Stromal cell of bone marrow (primary cell): Measurements from ENCODE around the gene THSD7B.
"Not testable (repeated sequence)": the region's sequence is repeated elsewhere in the genome, so short reads cannot be mapped to it uniquely, and the experiment has no call there.

Source experiments
- DNase-seq: peaks from one replicate; pipeline ENCODE4 v3.0.0-alpha.2; 2012; ENCODE audit warnings: low read depth

Gene THSD7B

DNA sequence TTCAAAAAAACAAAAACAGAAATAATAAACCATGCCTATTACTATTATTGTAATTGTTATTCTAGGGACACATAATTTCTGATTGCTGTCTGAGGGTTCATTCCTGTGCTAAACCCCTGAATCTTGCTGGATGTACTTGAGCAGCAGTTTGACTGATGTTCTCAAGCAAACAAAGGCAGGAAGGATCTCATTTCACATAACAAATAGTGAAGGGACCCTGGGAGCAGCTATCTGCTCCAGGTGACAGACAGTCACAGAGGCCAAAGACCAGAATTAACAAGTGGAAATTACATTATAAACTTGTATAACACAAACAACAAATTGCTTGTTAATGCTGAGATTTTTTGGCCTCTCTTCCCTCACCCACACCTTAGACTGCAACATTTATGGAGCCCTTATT is 284.2 kb downstream of the THSD7B start:
- no peak for DNase-seq

GRCh38 chr2:137050949-137051348 is 285.6 kb downstream of the THSD7B start:
- no peak for DNase-seq

DNA sequence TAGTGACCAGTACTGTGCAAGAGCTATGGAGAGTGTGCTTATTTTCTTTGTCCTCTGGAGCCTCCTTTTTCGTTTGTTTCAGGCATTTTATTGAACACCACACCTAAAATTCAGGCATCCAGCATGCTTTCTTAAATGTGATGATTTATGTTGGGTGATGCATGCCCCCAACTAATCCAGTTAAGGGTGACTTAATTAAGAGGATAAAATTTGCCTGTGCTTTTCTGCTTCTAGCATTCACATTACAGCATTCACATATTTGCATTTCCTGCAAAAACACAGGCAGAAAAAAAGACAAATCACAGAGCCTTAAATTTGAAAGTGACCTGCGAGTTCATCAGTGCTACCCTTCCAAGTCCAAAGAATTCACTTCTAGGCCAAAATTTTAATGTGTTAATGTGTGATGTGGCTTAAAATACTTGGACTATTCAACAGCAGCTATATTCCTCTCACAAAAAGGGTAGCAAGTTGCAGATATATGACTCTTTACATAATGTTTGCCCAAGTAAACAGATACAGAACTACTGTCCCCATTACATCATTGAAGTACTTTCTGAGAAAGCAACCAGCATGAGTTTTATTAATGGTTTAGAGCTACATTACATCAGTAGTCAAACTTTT is 286.5 kb downstream of the THSD7B start:
- no peak for DNase-seq

- no peak for DNase-seq
These were observed 291.4 kb downstream of the THSD7B start for GRCh38 chr2:137056704-137057103.

GRCh38 chr2:137076111-137076765 is 310.9 kb downstream of the THSD7B start:
- not testable (repeated sequence) for DNase-seq

DNA sequence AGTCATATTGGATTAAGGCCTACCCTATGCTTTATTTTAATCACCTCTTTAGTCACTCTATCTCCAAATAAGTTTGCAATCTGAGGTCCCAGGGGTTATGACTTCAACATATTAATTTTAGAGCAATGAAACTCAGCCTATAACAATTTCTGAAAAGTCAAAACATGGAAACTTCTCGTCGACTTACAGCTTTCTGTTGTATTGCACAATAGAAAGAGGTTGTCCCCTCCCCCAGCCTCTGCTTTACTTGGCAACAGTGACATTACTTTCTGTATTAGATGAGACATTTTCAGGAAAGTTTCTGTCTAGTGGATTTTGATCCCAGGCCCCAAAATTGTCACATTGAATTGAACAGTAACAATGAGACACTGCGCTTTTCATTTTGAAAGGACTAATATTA is 326.4 kb downstream of the THSD7B start:
- peak; percentile 55 for DNase-seq

GRCh38 chr2:137093116-137093515 is 327.8 kb downstream of the THSD7B start:
- DNase-seq = no peak

DNA sequence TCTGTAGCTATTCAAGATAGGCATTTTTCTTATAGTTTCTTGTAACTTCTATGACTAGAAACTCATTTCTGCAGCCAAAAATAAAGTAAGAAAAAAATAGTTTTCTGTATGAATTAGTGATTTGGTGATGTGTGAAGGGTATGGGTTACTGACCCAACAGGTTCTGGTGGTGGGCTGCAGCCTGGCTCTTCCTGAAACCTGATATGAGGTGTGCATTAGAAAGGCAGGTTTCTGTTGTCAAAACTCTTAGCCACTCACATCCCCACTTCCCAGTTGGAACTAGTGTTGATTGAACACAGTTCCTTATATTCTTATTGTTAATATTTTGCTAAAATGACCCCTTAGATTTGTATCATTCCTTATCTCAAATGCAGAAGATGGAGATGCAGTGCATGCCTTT is 330.8 kb downstream of the THSD7B start:
- no peak for DNase-seq

- DNase-seq = no peak
These were observed 331.3 kb downstream of the THSD7B start for GRCh38 chr2:137096693-137097092.

- DNase-seq = not testable (repeated sequence)
These were observed 336.5 kb downstream of the THSD7B start for GRCh38 chr2:137101814-137102213.

DNA sequence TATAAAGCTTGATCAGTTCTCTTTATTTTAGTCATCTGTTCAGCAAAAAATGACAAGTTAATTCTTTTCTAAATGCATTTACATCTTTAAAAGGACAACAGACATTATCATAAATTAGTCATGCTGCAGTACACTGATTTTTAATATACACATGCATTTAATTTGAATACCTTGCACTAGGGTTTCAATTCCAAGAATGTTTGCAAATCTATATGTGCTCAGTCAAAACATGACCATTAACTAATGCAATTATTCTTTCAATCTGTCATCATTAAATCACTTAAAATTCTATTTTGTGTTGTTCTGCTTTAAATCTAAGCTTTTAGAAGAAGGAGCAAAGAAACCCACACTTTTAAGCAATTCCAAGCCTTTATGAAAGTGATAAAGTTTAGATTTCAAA is 342.6 kb downstream of the THSD7B start:
- DNase-seq = no peak

DNA sequence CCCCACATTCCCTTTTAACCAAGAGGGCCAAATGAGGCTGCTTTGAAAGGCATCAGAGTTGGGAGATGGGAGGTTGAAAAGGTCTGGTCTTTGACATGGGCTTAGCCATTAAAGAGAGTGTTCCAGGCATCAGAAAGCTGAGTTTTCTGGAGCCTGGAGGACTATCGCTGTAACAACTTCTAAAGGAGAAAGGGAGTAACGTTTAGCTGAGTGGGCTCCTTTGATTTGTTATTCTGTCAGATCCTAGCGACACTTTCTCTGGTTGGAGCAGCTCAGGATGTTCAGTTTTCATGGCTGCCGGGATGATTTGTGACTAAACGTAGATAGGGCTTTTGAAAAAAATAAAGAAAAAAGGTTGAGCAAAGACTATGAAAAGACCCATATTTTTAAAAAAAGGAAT is 346.6 kb downstream of the THSD7B start:
- DNase-seq = no peak

DNA sequence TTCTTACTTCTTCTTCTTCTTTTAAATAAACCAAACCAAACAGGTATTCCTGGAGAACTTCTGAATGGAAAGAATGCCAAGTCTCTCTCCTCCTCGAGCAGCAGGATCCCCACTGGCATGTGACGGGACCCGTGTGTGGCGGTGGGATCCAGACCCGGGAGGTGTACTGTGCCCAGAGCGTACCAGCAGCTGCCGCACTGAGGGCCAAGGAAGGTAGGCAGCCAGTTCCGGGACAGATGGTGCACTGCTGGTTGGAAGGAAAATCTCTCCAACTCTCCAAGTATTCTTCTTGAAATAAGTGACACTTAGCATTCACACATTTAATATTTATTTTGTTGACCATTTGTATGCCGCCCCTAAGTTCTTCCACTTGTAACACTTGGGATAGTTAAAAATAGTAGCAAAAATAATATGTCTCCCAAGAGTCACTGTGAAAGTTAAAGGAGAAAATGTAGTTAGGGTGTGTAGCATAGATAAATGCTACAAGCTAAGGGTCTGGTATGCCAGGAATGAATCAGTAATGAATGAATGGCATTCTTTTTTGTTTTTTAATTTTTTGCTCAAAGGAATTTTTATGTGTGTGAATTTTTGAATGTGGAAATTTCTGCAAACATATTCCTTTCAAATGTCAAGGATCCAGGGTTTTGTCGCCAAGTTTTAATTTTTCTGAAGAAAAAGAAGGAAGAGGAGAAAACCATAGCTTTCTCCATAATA is 349.9 kb downstream of the THSD7B start:
- DNase-seq = no peak

DNA sequence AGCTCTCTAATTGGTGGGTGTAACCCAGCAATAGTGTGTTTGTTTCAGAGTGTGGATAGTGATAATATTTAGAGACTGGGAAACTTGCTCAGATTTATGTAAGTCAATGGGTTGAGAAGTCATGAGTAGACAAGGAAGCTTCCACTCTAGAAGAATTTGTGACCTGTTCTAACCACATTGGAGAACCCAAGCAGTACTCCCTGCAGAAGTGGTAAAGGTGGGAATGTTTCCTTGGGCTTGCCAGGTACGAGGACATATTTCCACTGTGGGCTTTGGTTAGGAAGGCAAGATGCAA is 350.4 kb downstream of the THSD7B start:
- no peak for DNase-seq

DNA sequence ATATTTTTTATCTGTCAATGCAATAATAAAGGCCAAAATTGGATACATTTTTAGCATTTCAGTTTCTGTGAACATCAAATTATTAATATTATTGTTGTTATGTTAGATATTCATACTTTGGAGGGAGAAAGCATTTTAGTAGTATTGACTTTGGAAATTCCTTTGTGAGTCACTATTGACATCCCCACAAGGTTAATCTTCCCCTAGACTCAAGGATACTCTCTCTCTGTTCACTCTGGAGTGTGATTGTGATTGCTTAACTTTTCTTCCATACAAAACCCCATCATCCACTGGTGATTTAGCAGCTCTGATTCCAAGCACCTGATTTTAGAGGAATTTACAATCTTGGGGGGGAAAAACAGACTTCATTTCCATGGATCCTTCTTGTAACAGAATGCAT is 352.0 kb downstream of the THSD7B start:
- DNase-seq = no peak

DNA sequence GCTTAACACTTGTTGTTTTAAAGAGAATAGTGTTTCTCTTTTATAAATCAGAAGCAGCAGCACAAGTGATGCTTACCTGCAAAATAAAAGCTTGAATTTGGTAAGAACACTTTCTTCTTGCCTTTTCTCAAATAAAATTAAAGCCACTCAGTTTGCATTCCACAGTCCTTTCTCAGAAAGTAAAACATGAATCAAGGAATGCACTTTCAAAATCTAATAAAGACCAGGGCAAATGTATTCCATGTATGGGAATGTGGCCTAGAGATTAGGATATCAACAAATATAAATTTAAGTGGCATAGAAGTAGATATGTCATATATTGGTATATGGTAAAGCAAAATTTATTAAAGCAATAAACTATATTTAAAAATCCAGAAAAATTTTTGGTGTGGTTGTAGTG is 352.8 kb downstream of the THSD7B start:
- DNase-seq = no peak

DNA sequence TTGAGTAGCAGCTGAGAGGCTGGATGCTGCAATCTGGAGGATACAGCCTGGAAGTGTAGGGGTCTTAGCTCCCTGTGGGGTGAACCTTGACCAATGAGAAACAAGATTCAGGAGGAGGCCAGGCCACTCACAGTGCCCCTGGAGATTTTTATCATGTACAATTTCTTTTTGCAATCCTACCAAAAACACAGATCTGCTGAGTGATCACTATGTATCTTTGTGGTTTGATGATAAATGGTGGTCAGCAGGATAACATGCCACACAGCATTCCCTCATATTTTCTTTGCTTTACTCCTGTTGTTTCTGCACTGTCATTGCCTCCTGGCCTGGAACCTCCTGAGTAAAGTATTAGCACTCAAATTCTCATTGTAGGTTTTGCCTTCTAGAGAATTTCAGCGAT is 357.9 kb downstream of the THSD7B start:
- DNase-seq = peak; percentile 34

GRCh38 chr2:137133225-137133624 is 367.9 kb downstream of the THSD7B start:
- no peak for DNase-seq

- DNase-seq = no peak
These were observed 372.9 kb downstream of the THSD7B start for GRCh38 chr2:137138263-137138662.

- no peak for DNase-seq
These were observed 386.4 kb downstream of the THSD7B start for GRCh38 chr2:137151731-137152130.

GRCh38 chr2:137154946-137155345 is 389.6 kb downstream of the THSD7B start:
- DNase-seq = no peak

DNA sequence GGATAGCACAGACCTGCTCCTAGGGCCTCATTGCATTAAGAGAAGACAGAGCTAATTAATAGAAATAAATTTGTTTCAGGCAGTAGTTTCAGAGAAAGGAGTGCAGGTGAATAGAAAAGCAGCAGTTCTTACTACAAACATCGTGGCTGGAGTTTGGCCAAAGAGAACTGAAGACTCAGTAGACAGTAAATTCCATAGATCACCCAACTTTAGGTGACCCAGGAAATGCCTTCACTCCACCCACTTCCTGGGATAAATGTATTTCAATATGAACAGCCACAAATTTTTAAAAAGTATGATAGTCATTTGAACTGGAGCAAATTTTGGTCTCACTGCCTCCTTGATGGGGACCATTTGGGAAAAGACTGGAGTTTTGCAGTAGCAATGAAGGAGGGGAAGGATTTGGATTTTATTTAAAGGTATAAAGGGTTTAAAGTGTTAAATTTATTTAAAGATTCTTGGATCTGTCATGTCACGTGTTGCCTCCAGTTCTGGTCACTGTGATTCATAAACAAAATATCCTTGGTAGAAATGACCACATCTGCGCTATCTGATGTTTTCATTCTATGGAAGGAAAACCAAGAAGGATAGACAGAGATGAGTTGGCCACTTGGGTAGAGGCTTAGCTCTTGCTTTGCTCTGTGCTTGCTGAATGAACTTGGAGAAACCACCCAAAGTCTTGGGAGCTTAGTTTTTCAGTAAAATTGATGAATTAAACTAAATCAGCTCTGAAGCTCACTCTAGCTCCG is 390.2 kb downstream of the THSD7B start:
- no peak for DNase-seq
